GM12891 (cell line): ENCODE measurements around the gene LEFTY1.

ENCODE experiments used
- PAX5 ChIP-seq: IDR thresholded peaks from 2 replicates; pipeline ENCODE4 v1.6.1; 2011; ENCODE audit warnings: low read length, moderate library complexity, mild to moderate bottlenecking; ENCODE audit not compliant: insufficient read depth, severe bottlenecking
- POLR2A ChIP-seq: IDR thresholded peaks from 2 replicates; pipeline ENCODE4 v1.6.1; 2011; ENCODE audit warnings: low read depth, low read length, control low read depth
- POLR2AphosphoS5 ChIP-seq: IDR thresholded peaks from 2 replicates; pipeline ENCODE4 v1.6.1; 2011; ENCODE audit warnings: low read depth, low read length, control low read depth
- SPI1 ChIP-seq: IDR thresholded peaks from 2 replicates; pipeline ENCODE4 v1.6.1; 2011; ENCODE audit warnings: low read depth, low read length, control low read depth

DNA sequence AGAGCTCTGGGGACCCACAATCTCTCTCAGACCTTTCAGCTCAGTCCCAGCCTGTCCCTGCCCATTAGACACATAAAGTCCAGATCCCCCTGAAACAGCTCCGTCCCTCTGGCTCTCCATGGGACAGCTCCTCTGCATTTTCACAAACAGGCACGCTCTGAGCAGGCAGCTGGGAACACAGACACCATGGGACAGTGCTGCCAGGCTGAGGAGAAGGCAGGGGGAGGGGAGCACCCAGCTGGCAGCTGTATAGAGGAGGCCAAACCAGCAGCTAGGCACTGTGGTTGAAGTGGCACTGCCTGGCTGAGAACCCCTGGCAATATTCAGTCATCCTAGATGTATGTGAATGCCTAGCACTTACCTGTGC, 8.7 kb downstream of the LEFTY1 start:
- no peak for TF ChIP-seq POLR2A
- no peak for TF ChIP-seq POLR2AphosphoS5
- no peak for TF ChIP-seq PAX5
- no peak for TF ChIP-seq SPI1
